Anterior cingulate cortex (tissue), 58 donors: Measurements from ENCODE around the gene CCNL2.
A peak's percentile ranks its signal among the peaks of the same experiment; 100 is the strongest.
"Not testable (repeated sequence)": the region's sequence is repeated elsewhere in the genome, so short reads cannot be mapped to it uniquely, and the experiment has no call there.

Source experiments
- DNase-seq, 58 donors: peaks; one replicate each; lab custom pipeline; 2025; lab: John Stamatoyannopoulos, UW

CCNL2 gene

GRCh38 chr1:1402072-1402900, 3.2 kb upstream of the CCNL2 start:
- peak in 2 of 58 donors; percentile 2 to 29 for DNase-seq

- no peak for DNase-seq
These were observed 2.4 kb upstream of the CCNL2 start for GRCh38 chr1:1401457-1402010.

GRCh38 chr1:1400576-1401456, 1.7 kb upstream of the CCNL2 start:
- DNase-seq = no peak

- no peak for DNase-seq
These were observed 889 bp upstream of the CCNL2 start for GRCh38 chr1:1399872-1400575.

- DNase-seq = no peak
These were observed 403 bp downstream of the CCNL2 start for GRCh38 chr1:1398677-1399186.

GRCh38 chr1:1397839-1398523, 1.2 kb downstream of the CCNL2 start:
- DNase-seq = no peak

- DNase-seq = no peak
These were observed 4.0 kb downstream of the CCNL2 start for GRCh38 chr1:1395166-1395565.

- no peak for DNase-seq
These were observed 5.0 kb downstream of the CCNL2 start for GRCh38 chr1:1394116-1394515.

- DNase-seq = no peak
These were observed 5.7 kb downstream of the CCNL2 start for GRCh38 chr1:1393428-1393827.

GRCh38 chr1:1393014-1393413, 6.1 kb downstream of the CCNL2 start:
- DNase-seq = no peak

GRCh38 chr1:1391225-1391624, 7.9 kb downstream of the CCNL2 start:
- DNase-seq = no peak

- no peak for DNase-seq
These were observed 8.5 kb downstream of the CCNL2 start for GRCh38 chr1:1390675-1391074.

- DNase-seq = no peak
These were observed 11.1 kb downstream of the CCNL2 start for GRCh38 chr1:1388078-1388472.

GRCh38 chr1:1387098-1388077, 11.7 kb downstream of the CCNL2 start:
- no peak for DNase-seq

GRCh38 chr1:1385931-1386330, 13.2 kb downstream of the CCNL2 start:
- no peak for DNase-seq

- not testable (repeated sequence) for DNase-seq
These were observed 13.8 kb downstream of the CCNL2 start for GRCh38 chr1:1385339-1385738.

GRCh38 chr1:1381294-1381693, 17.8 kb downstream of the CCNL2 start:
- DNase-seq = no peak

- no peak for DNase-seq
These were observed 18.3 kb downstream of the CCNL2 start for GRCh38 chr1:1380860-1381259.
